HG03060 (cell line): ENCODE data around the gene GTF2IRD1.
"Not testable (repeated sequence)": the region's sequence is repeated elsewhere in the genome, so short reads cannot be mapped to it uniquely, and the experiment has no call there.

Source experiments
- ATAC-seq: cut with Tn5 transposase; IDR thresholded peaks from one replicate; pipeline ENCODE4 v1.9.1; 2021; ENCODE audit warnings: low read depth, moderate number of reproducible peaks; ENCODE audit not compliant: unreplicated experiment

Gene GTF2IRD1

DNA sequence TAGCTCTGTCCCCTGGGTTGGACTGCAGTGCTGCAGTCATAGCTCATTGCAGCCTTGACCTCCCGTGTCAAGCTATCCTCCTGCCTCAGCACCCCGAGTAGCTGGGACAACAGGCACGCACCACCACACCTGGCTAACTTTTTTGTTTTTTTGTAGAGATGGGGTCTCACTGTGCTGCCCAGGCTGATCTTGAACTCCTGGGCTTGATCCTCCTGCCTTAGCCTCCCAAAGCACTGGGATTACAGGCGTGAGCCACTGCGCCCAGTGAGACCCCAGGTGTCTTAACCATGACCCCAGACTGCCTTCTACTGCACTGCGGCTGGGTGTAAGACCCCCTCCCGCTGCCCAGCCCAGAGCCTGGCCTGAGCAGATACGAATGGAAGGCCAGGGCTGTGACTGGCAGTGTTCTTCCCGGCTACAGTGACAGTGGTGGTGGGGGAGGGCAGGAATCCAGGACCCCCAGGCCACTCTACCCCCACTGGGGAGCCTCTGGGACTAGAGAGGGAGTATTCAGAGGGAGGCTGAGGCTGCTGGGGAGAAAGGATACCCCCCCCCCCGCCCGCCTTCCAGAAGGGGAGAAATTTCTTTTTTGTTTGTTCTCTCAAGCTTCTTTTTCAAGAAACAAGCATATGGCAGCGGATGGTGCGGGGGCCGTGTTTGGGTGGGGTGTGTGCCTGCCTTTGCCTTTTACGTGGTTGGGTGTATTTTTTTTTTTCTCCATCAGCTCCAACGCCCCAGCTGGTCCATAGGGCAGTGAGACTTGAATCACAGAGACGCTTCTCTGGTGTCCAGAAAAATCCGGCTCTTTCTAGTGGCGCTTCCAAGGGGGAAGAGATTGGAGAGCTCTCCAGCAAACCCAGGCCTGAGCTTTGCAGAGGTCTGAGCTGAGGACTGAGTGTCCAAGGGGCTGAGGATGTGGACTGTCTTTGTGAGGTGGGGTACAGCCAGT, 36.6 kb downstream of the GTF2IRD1 start:
- ATAC-seq = no peak

DNA sequence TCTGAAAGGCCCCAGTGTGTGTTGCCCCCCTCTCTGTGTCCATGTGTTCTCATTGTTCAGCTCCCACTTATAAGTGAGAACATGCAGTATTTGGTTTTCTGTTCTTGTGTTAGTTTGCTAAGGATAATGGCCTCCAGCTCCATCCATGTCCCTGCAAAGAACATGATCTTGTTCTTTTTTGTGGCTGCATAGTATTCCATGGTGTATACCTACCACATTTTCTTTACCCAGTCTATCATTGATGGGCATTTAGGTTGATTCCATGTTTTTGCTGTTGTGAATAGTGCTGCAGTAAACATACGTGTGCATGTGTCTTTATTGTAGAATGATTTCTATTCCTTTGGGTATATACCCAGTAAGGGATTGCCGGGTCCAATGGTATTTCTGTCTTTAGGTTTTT, 37.8 kb downstream of the GTF2IRD1 start:
- not testable (repeated sequence) for ATAC-seq

- no peak for ATAC-seq
These were observed 39.6 kb downstream of the GTF2IRD1 start for GRCh38 chr7:74493295-74493694.

- ATAC-seq = no peak
These were observed 40.4 kb downstream of the GTF2IRD1 start for GRCh38 chr7:74494076-74494548.

- ATAC-seq = no peak
These were observed 41.7 kb downstream of the GTF2IRD1 start for GRCh38 chr7:74495112-74496086.

- no peak for ATAC-seq
These were observed 42.6 kb downstream of the GTF2IRD1 start for GRCh38 chr7:74496272-74496671.

GRCh38 chr7:74496773-74497172, 43.1 kb downstream of the GTF2IRD1 start:
- not testable (repeated sequence) for ATAC-seq

DNA sequence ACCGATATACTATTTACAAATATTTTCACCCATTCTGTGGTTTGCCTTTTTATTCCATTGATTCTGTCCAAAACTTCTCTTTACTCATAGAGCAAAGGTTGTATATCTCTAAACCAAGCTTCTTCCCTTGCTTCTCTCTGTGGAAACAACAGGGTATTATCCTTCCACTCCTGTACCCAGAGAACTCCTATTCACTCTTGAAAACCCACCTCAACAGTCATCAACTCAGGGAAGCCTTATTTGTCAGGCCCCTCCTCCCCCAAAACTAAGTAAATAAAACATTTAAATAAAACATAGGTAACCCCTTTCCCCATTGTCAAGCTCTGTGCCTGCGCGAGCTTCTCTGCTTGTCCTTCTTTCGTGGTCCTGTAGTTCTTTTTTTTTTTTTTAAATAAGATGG, 44.6 kb downstream of the GTF2IRD1 start:
- ATAC-seq = no peak

DNA sequence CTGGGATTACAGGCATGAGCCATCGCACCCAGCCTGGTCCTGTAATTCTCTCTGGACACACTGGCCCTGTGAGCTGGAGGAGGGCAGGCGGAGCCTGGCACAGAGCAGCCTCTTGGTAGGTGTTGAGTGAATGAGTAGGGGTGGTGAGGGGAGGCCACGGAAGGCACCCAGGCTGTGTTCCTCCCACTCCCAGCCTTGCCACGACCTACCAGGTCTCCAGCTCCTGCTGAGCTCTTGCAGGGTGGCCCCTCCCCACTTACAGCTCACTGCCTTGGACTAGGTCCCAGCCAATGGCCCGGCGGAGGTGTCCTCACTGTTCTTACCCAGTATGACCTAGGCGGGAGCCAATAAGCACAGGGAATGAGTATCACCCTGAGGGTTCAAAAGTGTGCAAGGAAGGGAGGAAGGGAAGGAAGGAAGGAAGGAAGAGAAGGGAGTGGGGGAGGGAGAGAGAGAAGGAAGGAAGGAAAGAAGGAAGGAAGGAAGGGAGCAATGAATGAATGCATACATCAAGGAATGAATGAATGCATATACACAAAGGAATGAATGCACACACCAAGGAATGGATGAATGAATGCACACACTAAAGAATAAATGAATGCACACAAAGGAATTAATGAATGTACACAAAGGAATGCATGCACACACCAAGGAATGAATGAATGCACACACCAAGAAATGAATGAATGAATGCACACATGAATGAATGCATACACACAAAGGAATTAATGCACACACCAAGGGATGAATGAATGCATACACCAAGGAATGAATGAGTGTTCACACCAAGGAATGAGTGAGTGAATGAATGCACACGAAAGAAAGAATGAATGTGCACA, 45.5 kb downstream of the GTF2IRD1 start:
- ATAC-seq = no peak

DNA sequence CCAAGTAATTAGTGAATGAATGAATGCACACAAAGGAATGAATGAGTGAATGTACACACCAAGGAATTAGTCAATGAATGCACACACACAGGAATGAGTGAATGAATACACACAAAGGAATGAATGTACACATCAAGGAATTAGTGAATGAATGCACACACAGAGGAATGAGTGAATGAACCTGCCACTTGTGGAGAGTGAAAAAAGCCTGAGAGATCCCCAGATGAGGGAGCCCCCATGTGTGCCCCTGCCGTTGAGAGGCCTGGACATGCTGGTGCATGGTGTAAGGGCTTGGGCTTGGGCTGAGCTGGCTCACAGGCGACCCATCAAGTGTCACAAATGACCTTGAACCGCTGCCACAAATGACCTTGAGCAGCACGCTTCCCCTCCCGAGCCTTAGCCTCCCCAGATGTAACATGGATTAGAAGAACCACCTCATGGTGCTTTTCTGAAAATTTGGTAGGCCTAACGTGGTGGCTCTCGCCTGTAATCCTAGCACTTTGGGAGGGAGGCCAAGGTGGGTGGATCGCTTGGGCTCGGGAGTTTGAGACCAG, 46.2 kb downstream of the GTF2IRD1 start:
- no peak for ATAC-seq

DNA sequence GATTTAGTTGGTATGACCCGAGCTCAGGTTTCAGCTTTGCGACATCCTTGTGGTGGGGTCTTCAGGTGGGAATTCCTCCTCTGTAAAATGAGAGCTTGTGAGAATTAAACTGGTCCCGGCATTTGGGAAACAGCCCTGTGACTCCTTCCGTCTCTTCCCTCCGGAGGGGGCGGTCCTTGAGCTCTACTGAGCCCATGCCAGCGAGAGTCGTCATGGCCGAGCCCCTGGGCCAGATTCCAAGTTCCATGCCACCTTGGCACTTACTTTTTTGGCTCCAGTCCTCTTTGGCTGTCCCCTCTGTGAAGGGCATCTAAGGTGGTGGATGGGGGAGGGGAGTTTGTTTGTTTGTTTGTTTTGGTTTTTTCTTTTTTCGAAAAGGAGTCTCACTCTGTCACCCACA, 47.6 kb downstream of the GTF2IRD1 start:
- no peak for ATAC-seq

DNA sequence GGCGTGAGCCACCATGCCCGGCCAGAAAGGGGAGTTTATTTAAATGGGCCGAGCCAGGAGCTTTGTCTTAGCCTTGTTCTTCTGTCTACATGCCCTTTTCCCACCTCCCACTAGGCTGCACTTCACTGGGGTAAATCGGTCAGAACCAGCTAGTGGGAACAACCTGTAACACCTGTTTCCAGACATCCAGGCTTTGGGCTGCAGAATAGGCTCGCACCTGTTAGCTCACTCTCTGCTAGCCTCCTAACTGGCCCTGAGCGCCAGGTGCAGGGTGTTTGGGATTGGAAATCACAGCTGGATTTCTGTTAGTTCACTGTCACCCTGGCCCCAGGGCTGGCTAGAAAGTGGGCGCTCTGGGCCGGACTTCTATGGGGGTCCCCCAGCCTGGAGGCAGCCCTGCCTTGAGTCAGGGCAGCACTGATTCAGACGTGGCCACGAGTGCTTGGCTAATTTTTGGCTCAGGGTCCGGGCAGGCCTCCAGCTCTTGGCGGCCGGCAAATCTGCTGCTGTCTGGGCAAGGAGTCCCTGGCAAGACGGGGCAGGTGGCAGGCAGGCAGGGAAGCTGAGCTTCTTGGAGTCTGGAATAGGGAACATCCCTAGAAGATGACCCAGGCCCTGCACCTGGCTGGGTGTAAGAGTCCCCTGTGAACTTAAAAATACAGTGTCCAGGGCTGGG, 48.6 kb downstream of the GTF2IRD1 start:
- no peak for ATAC-seq

DNA sequence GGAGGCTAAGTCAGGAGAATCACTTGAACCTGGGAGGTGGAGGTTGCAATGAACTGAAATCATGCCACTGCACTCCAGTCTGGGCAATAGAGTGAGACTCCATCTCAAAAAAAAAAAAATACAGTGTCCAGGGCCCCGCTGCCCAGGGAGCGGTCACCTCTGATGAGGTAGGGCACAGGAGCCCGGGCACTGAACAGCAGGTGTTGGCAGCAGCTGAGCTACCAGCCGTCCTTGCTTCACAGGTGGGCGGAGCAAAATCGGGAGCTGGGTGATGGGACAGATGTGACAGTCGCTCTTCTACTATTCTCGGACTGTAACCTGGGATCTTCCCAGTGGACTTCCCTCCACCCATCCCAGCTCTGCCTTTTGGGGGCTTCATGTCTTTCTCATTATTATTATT, 49.4 kb downstream of the GTF2IRD1 start:
- no peak for ATAC-seq

GRCh38 chr7:74503943-74504342, 50.2 kb downstream of the GTF2IRD1 start:
- ATAC-seq = no peak

GRCh38 chr7:74505471-74506324, 52.0 kb downstream of the GTF2IRD1 start:
- no peak for ATAC-seq

DNA sequence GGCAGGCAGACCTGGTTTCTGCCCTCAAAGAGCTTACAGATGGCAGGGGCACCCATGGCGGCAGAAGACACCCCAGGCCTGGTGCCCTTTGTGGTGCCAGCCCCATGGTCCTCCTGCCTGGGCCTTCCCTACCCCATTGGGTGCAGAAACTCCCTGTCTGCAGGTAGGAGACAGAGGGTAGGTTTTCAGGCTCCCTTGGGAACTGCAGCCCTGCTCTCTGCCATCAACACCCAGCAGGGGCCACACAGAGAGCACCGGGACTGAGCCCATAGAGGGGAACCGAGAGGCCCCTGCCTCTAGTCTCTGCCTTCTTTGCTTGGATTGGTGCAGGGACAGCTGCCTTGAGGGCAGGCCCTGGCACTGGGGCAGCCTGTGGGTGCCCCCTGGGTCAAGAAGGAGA, 52.6 kb downstream of the GTF2IRD1 start:
- no peak for ATAC-seq

GRCh38 chr7:74507538-74508319, 54.0 kb downstream of the GTF2IRD1 start:
- ATAC-seq = no peak

- ATAC-seq = not testable (repeated sequence)
These were observed 55.7 kb downstream of the GTF2IRD1 start for GRCh38 chr7:74509453-74509852.
